K562 (cell line): ENCODE measurements around the gene ARHGEF10L.

Source experiments
- ADNP ChIP-seq: fragments of 200-800 bp; sonication (Bioruptor generic); IDR thresholded peaks from 2 replicates; pipeline ENCODE4 v1.6.1; 2016; ENCODE audit warnings: missing genetic modification characterization, missing compliant biosample characterization
- CTCF ChIP-seq, 3 experiments: IDR thresholded peaks in 2 of 3; conservative IDR thresholded peaks in 1 of 3; 2 replicates each; pipeline ENCODE4 v1.5.1; 2011 to 2012; ENCODE audit warnings: low read length in 3 of 3, mild to moderate bottlenecking in 3 of 3, control low read depth in 2 of 3, improper control_type of control experiment in 1 of 3, inconsistent platforms in 1 of 3, low read depth in 1 of 3, mixed read lengths in 1 of 3, moderate library complexity in 1 of 3; ENCODE audit not compliant: insufficient read depth in 2 of 3
- FOSL1 ChIP-seq: fragments of 200-800 bp; sonication (Bioruptor generic); conservative IDR thresholded peaks from 2 replicates; pipeline ENCODE4 v1.6.1; 2016; ENCODE audit warnings: missing genetic modification characterization, missing compliant biosample characterization
- RFX1 ChIP-seq: fragments of 450-650 bp; IDR thresholded peaks from 2 replicates; pipeline ENCODE4 v1.6.1; 2016; ENCODE audit warnings: mild to moderate bottlenecking, moderate library complexity
- ZNF134 ChIP-seq: fragments of 250-450 bp; sonication (Bioruptor Pico); conservative IDR thresholded peaks from 2 replicates; pipeline ENCODE4 v1.4.0; 2020
- TF ChIP-seq, protein P1 (sequence below): sonication (generic); formaldehyde crosslinking; IDR thresholded peaks from 2 replicates; pipeline ENCODE4 v1.5.0; 2020; ENCODE audit warnings: missing genetic modification reagents

- TF ChIP-seq, protein P1, sequence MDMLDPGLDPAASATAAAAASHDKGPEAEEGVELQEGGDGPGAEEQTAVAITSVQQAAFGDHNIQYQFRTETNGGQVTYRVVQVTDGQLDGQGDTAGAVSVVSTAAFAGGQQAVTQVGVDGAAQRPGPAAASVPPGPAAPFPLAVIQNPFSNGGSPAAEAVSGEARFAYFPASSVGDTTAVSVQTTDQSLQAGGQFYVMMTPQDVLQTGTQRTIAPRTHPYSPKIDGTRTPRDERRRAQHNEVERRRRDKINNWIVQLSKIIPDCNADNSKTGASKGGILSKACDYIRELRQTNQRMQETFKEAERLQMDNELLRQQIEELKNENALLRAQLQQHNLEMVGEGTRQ, result no peak
- TF ChIP-seq FOSL1 (tag) (no peak), ZNF134 (no peak), CTCF (IDR thresholded peaks at IDR 0.05 in 2 of 3, conservative IDR thresholded peaks at IDR 0.05 in 1 of 3; ENCODE audit: insufficient read depth in 2 of 3, low read depth in 1 of 3, low read length in 3 of 3) (peak; percentile 88 to 97 (median 97)), ADNP (tag) (no peak), RFX1 (no peak)
Measured at GRCh38 chr1:17606826-17607440, 67.4 kb downstream of the ARHGEF10L start.
